Measurements from ENCODE around the gene CCT4. TPM values are rescaled to one million over a fixed set of nuclear protein-coding genes. Genes with fewer than 3 reads are reported as not detected.
"Not testable (repeated sequence)": the region's sequence is repeated elsewhere in the genome, so short reads cannot be mapped to it uniquely, and the experiment has no call there.

Gene CCT4
- total RNA-seq, 1 donor from 2014 or later = 117 TPM

- DNase-seq = no peak
Measured at GRCh38 chr2:61878761-61879160, 9.7 kb downstream of the CCT4 start.

GRCh38 chr2:61877571-61878245 is 10.7 kb downstream of the CCT4 start:
- DNase-seq = no peak

GRCh38 chr2:61876400-61876799 is 12.1 kb downstream of the CCT4 start:
- no peak for DNase-seq

GRCh38 chr2:61866482-61867089 is 21.9 kb downstream of the CCT4 start:
- not testable (repeated sequence) for DNase-seq

- no peak for DNase-seq
Measured at GRCh38 chr2:61862085-61862484, 26.4 kb downstream of the CCT4 start.

- no peak for DNase-seq
Measured at GRCh38 chr2:61857224-61857623, 31.2 kb downstream of the CCT4 start.

- no peak for DNase-seq
Measured at GRCh38 chr2:61855318-61855613, 33.2 kb downstream of the CCT4 start.

- DNase-seq = peak; percentile 98
Measured at GRCh38 chr2:61854564-61855317, 33.7 kb downstream of the CCT4 start.

GRCh38 chr2:61853847-61854563 is 34.5 kb downstream of the CCT4 start, which contains the start of gene FAM161A:
TSS of gene FAM161A (minus strand) at chr2:61854060. CDS start at chr2:61854041, 19 bp downstream.
- peak; percentile 96 for DNase-seq

GRCh38 chr2:61853086-61853846 is 35.2 kb downstream of the CCT4 start:
- peak; percentile 15 for DNase-seq

- not testable (repeated sequence) for DNase-seq
Measured at GRCh38 chr2:61851270-61851669, 37.2 kb downstream of the CCT4 start.

GRCh38 chr2:61845320-61845719 is 43.1 kb downstream of the CCT4 start:
- DNase-seq = no peak

GRCh38 chr2:61841286-61841685 is 47.2 kb downstream of the CCT4 start:
- DNase-seq = no peak

GRCh38 chr2:61834893-61835292 is 53.6 kb downstream of the CCT4 start:
- no peak for DNase-seq

- DNase-seq = no peak
Measured at GRCh38 chr2:61833971-61834370, 54.5 kb downstream of the CCT4 start.

- no peak for DNase-seq
Measured at GRCh38 chr2:61832183-61832841, 56.1 kb downstream of the CCT4 start.

- no peak for DNase-seq
Measured at GRCh38 chr2:61822255-61822654, 66.2 kb downstream of the CCT4 start.
